OCI-LY3 (cell line): ENCODE measurements around the gene CDX1.

ENCODE experiments used
- H2AFZ ChIP-seq: fragments of 200-600, 300-600 bp; shearing (Covaris generic); 2 replicates; pipeline ENCODE4 v1.6.0; 2014; ENCODE audit warnings: antibody characterized with exemption, low read depth, low read length
- H3K27ac ChIP-seq: fragments of 200-600, 300-600 bp; sonication (generic); 2 replicates; pipeline ENCODE4 v1.5.1; 2014; ENCODE audit warnings: mild to moderate bottlenecking, low read length, moderate library complexity, mixed read lengths
- H3K27me3 ChIP-seq: fragments of 200-600, 300-600 bp; sonication (generic); 2 replicates; pipeline ENCODE4 v1.6.1; 2014; ENCODE audit warnings: low read depth, low read length, mixed read lengths
- H3K36me3 ChIP-seq: fragments of 200-600, 300-600 bp; sonication (generic); replicated peaks from 2 replicates; pipeline ENCODE3; 2014; ENCODE audit warnings: low read depth, low read length, mixed read lengths
- H3K4me1 ChIP-seq: fragments of 300-600, 200-600 bp; sonication (generic); 2 replicates; pipeline ENCODE4 v1.6.1; 2014; ENCODE audit warnings: low read length, mixed read lengths
- H3K4me2 ChIP-seq: fragments of 200-600, 300-600 bp; sonication (generic); 2 replicates; pipeline ENCODE4 v1.6.1; 2014; ENCODE audit warnings: low read length, mixed read lengths
- H3K4me3 ChIP-seq: fragments of 300-600, 200-600 bp; sonication (generic); 2 replicates; pipeline ENCODE4 v1.5.1; 2014; ENCODE audit warnings: antibody characterized with exemption, mild to moderate bottlenecking, low read length, moderate library complexity
- H3K79me2 ChIP-seq: fragments of 300-600, 200-600 bp; shearing (Covaris generic); 2 replicates; pipeline ENCODE4 v1.6.1; 2014; ENCODE audit warnings: mild to moderate bottlenecking, low read length, mixed read lengths
- H3K9ac ChIP-seq: fragments of 300-600, 200-600 bp; shearing (Covaris generic); 2 replicates; pipeline ENCODE4 v1.6.0; 2014; ENCODE audit warnings: mild to moderate bottlenecking, low read length, moderate library complexity
- H3K9me3 ChIP-seq: fragments of 200-600, 300-600 bp; shearing (Covaris generic); 2 replicates; pipeline ENCODE4 v1.6.1; 2014; ENCODE audit warnings: low read length, mixed read lengths; ENCODE audit not compliant: insufficient read depth
- H4K20me1 ChIP-seq: fragments of 200-600, 300-600 bp; sonication (generic); 2 replicates; pipeline ENCODE4 v1.6.1; 2016; ENCODE audit warnings: low read length, mixed read lengths; ENCODE audit not compliant: insufficient read depth
- EZH2phosphoT487 ChIP-seq: fragments of 200-600 bp; shearing (Covaris generic); IDR thresholded peaks from 2 replicates; pipeline ENCODE4 v1.6.1; 2018; ENCODE audit warnings: antibody characterized with exemption, mixed run types, low read depth
- TF ChIP-seq, protein P1 (sequence below): fragments of 200-600, 300-600 bp; sonication (generic); IDR thresholded peaks from 2 replicates; pipeline ENCODE4 v1.5.1; 2014; ENCODE audit warnings: antibody characterized with exemption, low read length, low read depth

The CDX1 gene

DNA sequence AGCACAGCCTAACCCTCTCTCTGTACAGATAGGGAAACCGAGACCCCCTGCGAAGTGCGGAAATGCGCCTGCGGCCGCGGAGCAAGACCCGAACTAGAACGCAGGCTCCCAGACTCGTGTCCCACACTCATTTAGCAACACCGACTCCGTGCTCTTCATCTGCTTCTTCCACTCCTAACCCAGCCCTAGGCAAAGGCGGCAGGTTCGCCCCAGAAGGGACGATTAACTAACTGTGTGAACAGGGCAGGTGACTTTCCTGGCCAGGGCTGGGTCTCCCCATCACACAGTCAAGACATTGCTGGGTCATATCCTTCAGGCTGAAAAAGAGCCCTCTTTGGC, 903 bp downstream of the CDX1 start:
- Histone ChIP-seq H3K27ac (no peak overlapping the region), H4K20me1 (no peaks in the 10 kb centered on the region), H3K4me3 (no peak overlapping the region), H3K9ac (no peak overlapping the region), H3K4me1 (peaks cover 14% of the 10 kb centered on the region), H3K4me2 (no peak overlapping the region), H3K27me3 (peaks cover 6% of the 10 kb centered on the region), H2AFZ (no peak overlapping the region), H3K9me3 (no peaks in the 10 kb centered on the region), H3K36me3 (no peaks in the 10 kb centered on the region), H3K79me2 (no peaks in the 10 kb centered on the region)
- TF ChIP-seq, protein P1, sequence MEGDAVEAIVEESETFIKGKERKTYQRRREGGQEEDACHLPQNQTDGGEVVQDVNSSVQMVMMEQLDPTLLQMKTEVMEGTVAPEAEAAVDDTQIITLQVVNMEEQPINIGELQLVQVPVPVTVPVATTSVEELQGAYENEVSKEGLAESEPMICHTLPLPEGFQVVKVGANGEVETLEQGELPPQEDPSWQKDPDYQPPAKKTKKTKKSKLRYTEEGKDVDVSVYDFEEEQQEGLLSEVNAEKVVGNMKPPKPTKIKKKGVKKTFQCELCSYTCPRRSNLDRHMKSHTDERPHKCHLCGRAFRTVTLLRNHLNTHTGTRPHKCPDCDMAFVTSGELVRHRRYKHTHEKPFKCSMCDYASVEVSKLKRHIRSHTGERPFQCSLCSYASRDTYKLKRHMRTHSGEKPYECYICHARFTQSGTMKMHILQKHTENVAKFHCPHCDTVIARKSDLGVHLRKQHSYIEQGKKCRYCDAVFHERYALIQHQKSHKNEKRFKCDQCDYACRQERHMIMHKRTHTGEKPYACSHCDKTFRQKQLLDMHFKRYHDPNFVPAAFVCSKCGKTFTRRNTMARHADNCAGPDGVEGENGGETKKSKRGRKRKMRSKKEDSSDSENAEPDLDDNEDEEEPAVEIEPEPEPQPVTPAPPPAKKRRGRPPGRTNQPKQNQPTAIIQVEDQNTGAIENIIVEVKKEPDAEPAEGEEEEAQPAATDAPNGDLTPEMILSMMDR, result no peak
- TF ChIP-seq EZH2phosphoT487, result no peak

DNA sequence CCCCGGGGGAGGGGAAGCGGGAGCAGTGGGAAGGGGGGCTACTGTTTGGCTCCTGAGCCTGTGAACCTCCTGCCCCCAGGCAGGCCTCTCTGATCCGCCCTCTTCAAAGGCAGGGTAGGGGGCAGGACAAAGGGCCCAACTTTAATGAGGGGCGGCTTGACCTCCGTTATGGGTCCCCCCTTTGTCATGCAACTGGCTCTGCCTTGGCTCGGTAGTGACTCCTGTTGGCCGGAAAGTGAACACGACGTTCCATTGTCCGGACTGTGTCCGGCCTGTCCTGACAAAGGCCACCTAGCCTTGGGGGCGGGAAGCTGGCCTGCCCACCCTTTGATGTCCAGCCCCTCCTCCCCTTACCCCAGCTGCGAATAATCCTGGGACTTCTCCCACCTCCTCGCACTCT, 1.3 kb downstream of the CDX1 start:
- peaks cover 6% of the 10 kb centered on the region for H3K27me3 ChIP-seq
- H3K4me2 ChIP-seq, result no peak overlapping the region
- H3K4me3 ChIP-seq, result no peak overlapping the region
- H3K36me3 ChIP-seq, result no peaks in the 10 kb centered on the region
- TF ChIP-seq, protein P1, result no peak
- no peak for TF ChIP-seq EZH2phosphoT487
- no peaks in the 10 kb centered on the region for H3K79me2 ChIP-seq
- H3K4me1 ChIP-seq, result peaks cover 10% of the 10 kb centered on the region
- no peaks in the 10 kb centered on the region for H4K20me1 ChIP-seq
- H2AFZ ChIP-seq, result no peak overlapping the region
- H3K9me3 ChIP-seq, result no peaks in the 10 kb centered on the region
- no peak overlapping the region for H3K9ac ChIP-seq
- H3K27ac ChIP-seq, result no peak overlapping the region

DNA sequence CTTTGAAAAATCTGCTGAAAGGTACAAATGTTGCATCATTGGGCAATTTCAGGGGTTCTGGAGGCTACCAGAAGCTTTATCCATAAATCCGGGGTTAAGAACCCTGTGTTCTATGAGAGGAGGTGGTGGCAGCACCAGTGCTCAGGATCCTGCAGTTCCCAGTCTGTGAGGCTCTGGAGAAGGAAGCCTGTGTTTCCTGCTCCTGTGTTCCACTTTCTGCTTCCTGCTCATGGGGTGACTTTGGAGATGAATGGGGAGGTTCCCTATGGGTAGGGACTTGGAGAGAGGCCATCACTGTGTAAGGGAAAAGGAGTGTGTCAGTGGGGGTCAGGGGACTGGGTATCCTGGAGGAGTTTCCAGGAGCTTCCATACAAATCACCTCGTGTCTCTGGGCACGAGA, 2.3 kb downstream of the CDX1 start:
- Histone ChIP-seq H3K9ac (no peak overlapping the region), H2AFZ (no peak overlapping the region), H3K27me3 (peaks cover 6% of the 10 kb centered on the region), H3K4me3 (no peak overlapping the region), H3K27ac (no peak overlapping the region), H4K20me1 (no peaks in the 10 kb centered on the region), H3K9me3 (no peaks in the 10 kb centered on the region), H3K36me3 (no peaks in the 10 kb centered on the region), H3K79me2 (no peaks in the 10 kb centered on the region), H3K4me1 (peaks cover under 1% of the 10 kb centered on the region; the same call in 1 of the 2 replicates), H3K4me2 (no peak overlapping the region)
- TF ChIP-seq EZH2phosphoT487, result no peak
- TF ChIP-seq, protein P1, result no peak

DNA sequence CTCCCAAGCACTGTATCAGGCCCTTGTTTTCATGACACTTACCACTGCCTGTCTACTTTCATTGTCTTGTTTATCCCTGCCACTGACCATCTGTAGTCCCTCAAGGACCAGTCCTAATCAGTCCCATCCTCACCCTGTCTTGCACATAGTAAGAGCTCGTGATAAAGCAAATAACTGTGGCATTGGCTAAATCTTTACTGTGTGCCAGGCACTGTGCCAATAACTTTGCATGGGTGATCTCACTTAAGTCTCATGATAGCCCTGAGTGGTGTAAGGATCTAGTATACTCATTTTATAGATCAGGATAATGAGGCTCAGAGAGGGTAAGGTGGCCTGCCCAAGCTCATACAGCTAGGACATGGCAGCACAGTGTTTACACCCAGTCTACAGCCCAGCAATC, 5.6 kb downstream of the CDX1 start:
- Histone ChIP-seq H3K4me2 (no peak overlapping the region), H3K36me3 (no peaks in the 10 kb centered on the region), H3K27ac (no peak overlapping the region), H2AFZ (no peak overlapping the region), H4K20me1 (no peaks in the 10 kb centered on the region), H3K4me1 (no peaks in the 10 kb centered on the region), H3K9me3 (no peaks in the 10 kb centered on the region), H3K79me2 (no peaks in the 10 kb centered on the region), H3K4me3 (no peak overlapping the region), H3K27me3 (peaks cover 6% of the 10 kb centered on the region), H3K9ac (no peak overlapping the region)
- no peak for TF ChIP-seq EZH2phosphoT487
- TF ChIP-seq, protein P1, result no peak
